CD8-positive, alpha-beta memory T cell (primary cell): Measurements from ENCODE around the gene KRCC1. TPM values are rescaled to one million over a fixed set of nuclear protein-coding genes. Genes with fewer than 3 reads are reported as not detected.
A peak's percentile ranks its signal among the peaks of the same experiment; 100 is the strongest.
"Not testable (repeated sequence)": the region's sequence is repeated elsewhere in the genome, so short reads cannot be mapped to it uniquely, and the experiment has no call there.

Source experiments
- CTCF ChIA-PET: fragments of 350-600 bp; sonication (Branson Sonifier 250); formaldehyde crosslinking; loops from one replicate; lab custom pipeline; 2021; ENCODE audit warnings: antibody characterized with exemption; lab: Charles Lee
- POLR2A ChIA-PET: fragments of 350-600 bp; sonication (Branson Sonifier 250); formaldehyde crosslinking; loops from one replicate; lab custom pipeline; 2021; ENCODE audit warnings: antibody characterized with exemption; lab: Charles Lee
- DNase-seq, 5 donors: peaks; one replicate each; pipeline versions ENCODE4 v3.0.0 to v3.0.0-alpha.2; 2020 to 2022; ENCODE audit warnings: mixed read lengths in 1 of 5
- H3K27ac ChIP-seq: one replicate; pipeline ENCODE4 v1.7.0; 2013; ENCODE audit warnings: low read depth, mild to moderate bottlenecking, low read length, moderate library complexity
- H3K27me3 ChIP-seq: 2 replicates; pipeline ENCODE4 v1.7.0; 2013; ENCODE audit warnings: low read length, mild to moderate bottlenecking; ENCODE audit not compliant: insufficient read depth, poor library complexity, severe bottlenecking
- H3K36me3 ChIP-seq: 2 replicates; pipeline ENCODE4 v1.7.0; 2013; ENCODE audit warnings: mild to moderate bottlenecking, low read length, moderate library complexity; ENCODE audit not compliant: insufficient read depth
- H3K4me1 ChIP-seq: 2 replicates; pipeline ENCODE4 v1.7.0; 2013; ENCODE audit warnings: mild to moderate bottlenecking, low read length, moderate library complexity; ENCODE audit not compliant: insufficient read depth
- H3K4me3 ChIP-seq: 2 replicates; pipeline ENCODE4 v1.7.0; 2013; ENCODE audit warnings: mild to moderate bottlenecking, low read length
- H3K9me3 ChIP-seq: 2 replicates; pipeline ENCODE4 v1.7.0; 2013; ENCODE audit warnings: mild to moderate bottlenecking, low read length
- H3K27ac Mint-ChIP-seq, 8 donors: one replicate each; pipeline ENCODE4 v1.8.0; 2020 to 2021; ENCODE audit warnings: mixed read lengths in 8 of 8, mild to moderate bottlenecking in 6 of 8, inconsistent platforms in 3 of 8, moderate library complexity in 3 of 8
- H3K27me3 Mint-ChIP-seq, 2 donors: one replicate each; pipeline ENCODE4 v1.8.0; 2020 to 2021; ENCODE audit warnings: mixed read lengths in 2 of 2, mild to moderate bottlenecking in 1 of 2, moderate library complexity in 1 of 2
- H3K36me3 Mint-ChIP-seq, 3 donors: one replicate each; pipeline ENCODE4 v1.8.0; 2020 to 2021; ENCODE audit warnings: mixed read lengths in 3 of 3, inconsistent platforms in 1 of 3, mild to moderate bottlenecking in 1 of 3
- H3K4me1 Mint-ChIP-seq, 3 donors: one replicate each; pipeline ENCODE4 v1.8.0; 2020 to 2021; ENCODE audit warnings: mixed read lengths in 3 of 3, inconsistent platforms in 1 of 3, mild to moderate bottlenecking in 1 of 3
- H3K4me3 Mint-ChIP-seq, 7 donors: one replicate each; pipeline ENCODE4 v1.8.0; 2020 to 2021; ENCODE audit warnings: mixed read lengths in 7 of 7, mild to moderate bottlenecking in 6 of 7, moderate library complexity in 4 of 7, inconsistent platforms in 2 of 7
- H3K9me3 Mint-ChIP-seq, 5 donors: one replicate each; pipeline ENCODE4 v1.8.0; 2020 to 2022; ENCODE audit warnings: mixed read lengths in 5 of 5, mild to moderate bottlenecking in 3 of 5, moderate library complexity in 2 of 5, inconsistent platforms in 1 of 5
- polyA plus RNA-seq: library from polyadenylated mRNA; unstranded; fragments of 300-500 nt; fragmentation: Illumina TruSeq; gene quantifications from one replicate; pipeline ENCODE4 v1.2.3, GENCODE V29; 2021
- total RNA-seq, 2 experiments: library from RNA; stranded (reverse); gene quantifications; one replicate each; pipeline ENCODE4 v1.2.3, GENCODE V29; 2021

KRCC1 gene
- total and polyA plus RNA-seq, 3 experiments from 2014 or later = 14.1 to 41.3 (median 14.8) TPM

DNA sequence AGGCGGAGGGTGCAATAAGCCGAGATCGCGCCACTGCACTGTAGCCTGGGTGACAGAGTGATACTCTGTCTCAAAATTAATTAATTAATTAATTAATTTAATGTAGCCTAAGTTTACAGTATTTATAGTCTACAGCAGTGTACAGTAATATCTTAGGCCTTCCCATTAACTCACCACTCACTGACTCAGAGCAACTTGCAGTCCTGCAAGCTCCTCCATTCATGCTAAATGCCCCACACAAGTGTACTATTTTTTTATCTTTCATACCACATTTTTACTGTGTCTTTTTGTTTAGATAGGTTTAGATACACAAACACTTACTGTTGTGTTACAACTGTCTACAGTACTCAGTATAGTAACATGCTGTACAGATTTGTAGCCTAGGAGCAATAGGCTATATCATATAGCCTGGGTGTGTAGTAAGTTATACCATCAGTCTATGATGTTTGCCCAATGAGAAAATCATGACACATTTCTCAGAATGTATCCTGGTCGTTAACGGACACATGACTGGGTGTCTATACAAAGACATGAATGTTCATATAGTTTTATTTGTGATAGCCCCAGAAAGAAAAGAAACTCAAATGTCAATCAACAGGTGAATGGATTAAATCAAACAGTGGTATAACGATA is 23.4 kb downstream of the KRCC1 start:
- no peak overlapping the region for H3K27ac Mint-ChIP-seq
- peaks cover 10 to 36% (median 33%) of the 10 kb centered on the region in 3 donors for H3K4me1 Mint-ChIP-seq
- peaks cover 4% of the 10 kb centered on the region for H3K36me3 ChIP-seq
- peaks cover 6 to 67% (median 26%) of the 10 kb centered on the region in 3 donors for H3K36me3 Mint-ChIP-seq
- H3K27me3 Mint-ChIP-seq = no peaks in the 10 kb centered on the region
- H3K4me3 ChIP-seq = no peak overlapping the region
- no peak for DNase-seq
- no peak overlapping the region for H3K4me3 Mint-ChIP-seq
- no peaks in the 10 kb centered on the region for H3K9me3 Mint-ChIP-seq
- H3K27ac ChIP-seq = no peak overlapping the region
- no peaks in the 10 kb centered on the region for H3K27me3 ChIP-seq
- ChIA-PET CTCF (interaction anchor here (0.9 to 1.0 kb wide), 2 partner anchors 28 to 31 kb away, joined by 3 to 5 read pairs; no protein-coding TSS in a partner anchor), POLR2A (no interaction called here)
- H3K4me1 ChIP-seq = no peaks in the 10 kb centered on the region
- no peaks in the 10 kb centered on the region for H3K9me3 ChIP-seq

DNA sequence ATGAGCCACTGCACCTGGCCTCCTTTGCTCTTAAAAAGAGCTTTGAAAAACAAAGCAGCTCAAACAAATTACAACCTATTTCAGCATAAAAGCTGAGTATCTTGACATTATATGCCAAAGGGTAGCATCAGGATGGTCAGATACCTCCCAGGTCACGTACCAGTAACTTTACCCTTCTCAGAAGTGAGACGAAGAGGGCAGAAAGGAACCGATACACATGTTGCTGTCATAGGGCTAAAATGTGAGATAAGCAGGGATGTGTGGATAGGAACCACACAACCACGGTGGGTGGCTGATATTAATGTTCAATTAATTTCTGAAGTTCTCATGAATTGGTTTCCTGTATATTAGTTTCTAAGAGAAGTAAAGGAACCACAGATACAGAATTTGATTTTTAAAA is 26.7 kb downstream of the KRCC1 start:
- DNase-seq = no peak
- Mint-ChIP-seq H3K4me3 (no peak overlapping the region), H3K27me3 (no peaks in the 10 kb centered on the region), H3K9me3 (no peaks in the 10 kb centered on the region), H3K36me3 (peaks cover 6 to 51% (median 17%) of the 10 kb centered on the region in 3 donors), H3K27ac (no peak overlapping the region), H3K4me1 (peaks cover 1 to 21% (median 10%) of the 10 kb centered on the region in 3 donors)
- CTCF ChIA-PET = no interaction called here
- Histone ChIP-seq H3K36me3 (no peaks in the 10 kb centered on the region), H3K27ac (no peak overlapping the region), H3K4me1 (no peaks in the 10 kb centered on the region), H3K9me3 (no peaks in the 10 kb centered on the region), H3K27me3 (no peaks in the 10 kb centered on the region), H3K4me3 (no peak overlapping the region)
- POLR2A ChIA-PET = no interaction called here

DNA sequence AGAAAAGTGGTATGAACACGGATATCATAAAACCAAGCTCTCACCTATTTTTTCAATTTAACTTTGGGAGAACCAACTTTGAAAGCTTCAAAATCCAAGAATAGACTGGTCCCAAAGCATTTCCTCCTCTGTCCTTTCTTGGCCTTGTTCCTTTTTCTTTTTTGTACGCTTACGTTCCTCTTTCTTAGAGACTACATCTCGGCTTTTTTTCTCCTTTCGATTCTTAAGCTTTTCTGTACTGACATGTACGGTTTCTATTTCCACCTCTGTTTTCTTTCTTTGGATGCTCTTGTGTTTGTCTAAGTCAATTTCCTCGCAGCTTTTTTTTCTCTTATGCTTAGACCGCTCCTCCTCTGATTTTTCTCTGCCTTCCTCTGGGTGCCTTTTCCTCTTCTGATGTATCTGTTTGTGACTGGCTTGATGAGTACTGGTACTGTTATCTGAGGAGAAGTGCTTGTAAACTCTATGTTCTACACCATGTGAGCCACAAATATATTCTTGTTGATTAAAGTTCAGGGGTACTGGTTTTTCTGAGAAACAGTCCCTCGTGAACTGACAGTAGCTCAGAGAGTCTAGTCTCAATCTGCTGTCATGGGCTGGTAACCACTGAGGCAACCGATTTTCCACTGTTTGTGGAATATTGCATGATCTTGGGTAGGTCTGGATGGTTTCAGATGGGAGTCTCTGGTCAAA is 27.7 kb downstream of the KRCC1 start:
- no peak overlapping the region for H3K4me3 Mint-ChIP-seq
- Histone ChIP-seq H3K27ac (no peak overlapping the region), H3K27me3 (no peaks in the 10 kb centered on the region), H3K36me3 (no peaks in the 10 kb centered on the region), H3K4me3 (no peak overlapping the region), H3K4me1 (no peaks in the 10 kb centered on the region), H3K9me3 (no peaks in the 10 kb centered on the region)
- H3K27ac Mint-ChIP-seq = peak overlapping the region in 2 of 8 donors; percentile 32 to 75
- no peaks in the 10 kb centered on the region for H3K27me3 Mint-ChIP-seq
- ChIA-PET POLR2A (no interaction called here), CTCF (no interaction called here)
- peaks cover 0 to 15% (median 5%) of the 10 kb centered on the region in 3 donors for H3K4me1 Mint-ChIP-seq
- H3K9me3 Mint-ChIP-seq = no peaks in the 10 kb centered on the region
- DNase-seq = no peak
- peaks cover 6 to 42% (median 16%) of the 10 kb centered on the region in 3 donors for H3K36me3 Mint-ChIP-seq

DNA sequence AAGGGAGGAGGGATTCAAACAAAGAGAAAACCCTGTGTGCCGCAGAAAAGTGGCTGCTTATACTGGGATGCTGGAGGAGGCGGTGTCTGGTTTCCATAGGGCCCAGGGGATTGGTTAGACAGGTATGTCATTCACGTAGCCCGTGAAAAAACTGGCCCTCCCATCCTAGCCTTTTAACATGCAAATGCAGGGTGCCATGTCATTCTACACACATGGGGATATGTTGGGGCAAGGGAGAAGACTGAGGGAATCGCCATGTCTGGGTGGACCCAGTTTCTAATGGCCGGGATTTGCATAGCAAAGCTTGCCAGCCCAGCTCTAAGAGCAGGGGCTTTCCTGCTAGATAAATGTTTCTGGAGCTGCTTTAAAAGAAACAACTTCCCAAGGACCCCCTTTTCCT is 31.1 kb downstream of the KRCC1 start:
- Histone ChIP-seq H3K4me3 (no peak overlapping the region), H3K36me3 (no peaks in the 10 kb centered on the region), H3K4me1 (no peaks in the 10 kb centered on the region), H3K9me3 (no peaks in the 10 kb centered on the region), H3K27me3 (no peaks in the 10 kb centered on the region), H3K27ac (no peak overlapping the region)
- Mint-ChIP-seq H3K4me1 (peaks cover 0 to 8% (median 0%) of the 10 kb centered on the region in 3 donors), H3K9me3 (no peaks in the 10 kb centered on the region), H3K36me3 (peaks cover 6 to 27% (median 14%) of the 10 kb centered on the region in 3 donors), H3K27ac (no peak overlapping the region), H3K27me3 (no peaks in the 10 kb centered on the region), H3K4me3 (no peak overlapping the region)
- CTCF ChIA-PET = interaction anchor here (0.8 kb wide), 1 partner anchor 36 kb away, joined by 3 read pairs; no protein-coding TSS in a partner anchor
- no peak for DNase-seq
- POLR2A ChIA-PET = no interaction called here

DNA sequence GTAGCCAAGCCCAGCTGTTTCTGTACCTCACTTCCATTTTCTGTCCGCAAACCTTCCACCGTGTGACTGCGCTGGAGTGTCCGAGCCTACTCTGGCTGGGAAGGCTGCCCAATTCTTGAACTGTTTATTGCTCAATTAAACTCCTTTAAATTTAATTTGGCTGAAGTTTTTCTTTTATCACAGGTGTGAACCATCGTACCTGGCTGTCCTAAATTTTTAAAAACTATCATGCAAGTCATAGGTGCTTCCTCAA is 33.0 kb downstream of the KRCC1 start:
- Histone ChIP-seq H3K36me3 (no peaks in the 10 kb centered on the region), H3K4me1 (peaks cover 2% of the 10 kb centered on the region), H3K27me3 (no peaks in the 10 kb centered on the region), H3K9me3 (no peaks in the 10 kb centered on the region), H3K4me3 (no peak overlapping the region), H3K27ac (no peak overlapping the region)
- Mint-ChIP-seq H3K4me1 (peaks cover 2 to 5% (median 4%) of the 10 kb centered on the region in 3 donors), H3K27ac (no peak overlapping the region), H3K4me3 (no peak overlapping the region), H3K27me3 (no peaks in the 10 kb centered on the region), H3K36me3 (peaks cover under 1 to 9% (median 4%) of the 10 kb centered on the region in 3 donors), H3K9me3 (no peaks in the 10 kb centered on the region)
- ChIA-PET CTCF (no interaction called here), POLR2A (no interaction called here)
- no peak for DNase-seq

DNA sequence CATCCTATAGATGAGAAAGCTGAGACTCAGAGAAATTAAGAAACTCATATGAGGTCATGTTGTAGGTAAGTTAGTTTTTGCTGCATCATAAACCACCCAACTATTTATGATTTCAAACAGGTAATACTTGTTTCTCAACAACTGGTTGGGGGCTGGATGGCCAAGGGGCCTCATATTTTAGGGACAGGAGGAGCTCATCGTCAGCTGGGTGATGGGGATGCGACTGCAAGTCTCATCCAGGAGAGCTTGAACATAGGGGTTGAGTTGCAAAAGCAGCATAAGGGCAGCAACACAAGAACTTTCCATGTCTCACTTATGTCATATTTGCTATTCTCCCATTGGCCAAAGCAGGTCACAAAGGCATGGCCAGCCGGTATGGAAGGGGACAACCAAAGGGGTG is 35.6 kb downstream of the KRCC1 start:
- no peak for DNase-seq
- peaks cover 0 to 2% of the 10 kb centered on the region in 2 donors for H3K27me3 Mint-ChIP-seq
- Histone ChIP-seq H3K4me1 (peaks cover 7% of the 10 kb centered on the region), H3K27ac (no peak overlapping the region), H3K4me3 (no peak overlapping the region), H3K36me3 (no peaks in the 10 kb centered on the region), H3K9me3 (no peaks in the 10 kb centered on the region), H3K27me3 (no peaks in the 10 kb centered on the region)
- no peak overlapping the region for H3K27ac Mint-ChIP-seq
- H3K9me3 Mint-ChIP-seq = no peaks in the 10 kb centered on the region
- peaks cover 0 to 10% (median 0%) of the 10 kb centered on the region in 3 donors for H3K36me3 Mint-ChIP-seq
- CTCF ChIA-PET = no interaction called here
- POLR2A ChIA-PET = no interaction called here
- no peak overlapping the region for H3K4me3 Mint-ChIP-seq
- peaks cover 18 to 24% (median 24%) of the 10 kb centered on the region in 3 donors for H3K4me1 Mint-ChIP-seq

DNA sequence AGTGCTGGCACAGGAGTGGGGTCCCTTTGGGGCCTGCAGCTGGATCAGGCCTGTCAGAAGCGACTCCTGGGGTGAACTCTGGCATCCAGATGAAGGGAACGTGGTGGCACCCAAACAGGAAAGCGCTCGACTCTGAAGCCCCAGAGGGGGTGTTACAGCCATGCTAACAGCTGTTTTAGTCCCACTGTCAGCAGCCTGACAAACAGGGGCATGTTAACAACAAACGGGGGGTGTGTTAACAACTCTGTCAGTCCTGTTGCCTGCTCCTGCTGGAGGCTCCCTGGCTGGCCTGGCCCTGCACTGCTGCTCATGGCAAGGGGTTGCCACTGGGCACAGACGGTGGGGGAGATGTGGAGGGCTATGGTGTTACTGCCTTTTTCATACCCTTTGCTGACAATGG is 36.7 kb downstream of the KRCC1 start:
- Histone ChIP-seq H3K4me3 (no peak overlapping the region), H3K9me3 (no peaks in the 10 kb centered on the region), H3K27me3 (no peaks in the 10 kb centered on the region), H3K27ac (no peak overlapping the region), H3K4me1 (peaks cover 7% of the 10 kb centered on the region), H3K36me3 (no peaks in the 10 kb centered on the region)
- ChIA-PET CTCF (no interaction called here), POLR2A (no interaction called here)
- Mint-ChIP-seq H3K27me3 (peaks cover 0 to 2% of the 10 kb centered on the region in 2 donors), H3K27ac (peak overlapping the region in 1 of 8 donors; percentile 15), H3K36me3 (peaks cover 0 to 10% (median 0%) of the 10 kb centered on the region in 3 donors), H3K4me1 (peaks cover 18 to 30% (median 24%) of the 10 kb centered on the region in 3 donors), H3K4me3 (no peak overlapping the region), H3K9me3 (no peaks in the 10 kb centered on the region)
- no peak for DNase-seq

DNA sequence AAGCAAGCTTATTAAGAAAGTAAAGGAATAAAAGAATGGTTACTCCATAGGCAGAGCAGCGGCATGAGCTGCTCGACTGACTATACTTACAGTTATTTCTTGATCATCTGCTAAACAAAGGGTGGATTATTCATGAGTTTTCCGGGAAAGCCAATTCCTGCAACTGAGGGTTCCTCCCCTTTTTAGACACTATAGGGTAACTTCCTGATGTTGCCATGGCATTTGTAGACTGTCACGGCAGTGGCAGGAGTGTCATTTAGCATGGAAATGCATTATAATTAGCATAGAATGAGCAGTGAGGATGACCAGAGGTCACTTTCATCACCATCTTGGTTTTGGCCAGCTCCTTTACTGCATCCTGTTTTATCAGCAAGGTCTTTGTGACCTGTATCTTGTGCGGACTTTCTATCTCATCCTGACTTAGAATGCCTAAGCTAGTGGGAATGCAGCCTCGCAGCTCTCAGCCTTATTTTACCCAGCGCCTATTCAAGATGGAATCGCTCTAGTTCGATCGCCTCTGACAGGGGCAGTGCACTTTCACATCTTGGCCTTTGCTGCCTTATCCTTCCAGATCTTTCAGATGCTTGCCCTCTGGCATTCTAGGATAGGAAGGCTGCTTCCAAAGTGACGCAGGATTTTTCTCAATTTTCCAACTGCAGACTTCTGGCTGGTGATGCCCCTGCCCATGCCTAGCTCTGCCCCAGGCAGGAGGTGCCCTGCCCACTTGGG is 37.3 kb downstream of the KRCC1 start:
- CTCF ChIA-PET = interaction anchor here (2.7 kb wide), 1 partner anchor 17 kb away, joined by 8 read pairs; no protein-coding TSS in a partner anchor
- DNase-seq, H3K27ac ChIP-seq, H3K27me3 Mint-ChIP-seq, POLR2A ChIA-PET, H3K27me3 ChIP-seq, H3K36me3 Mint-ChIP-seq, H3K9me3 Mint-ChIP-seq, H3K36me3 ChIP-seq, H3K9me3 ChIP-seq, H3K4me1 ChIP-seq, H3K4me3 ChIP-seq: not testable (repeated sequence)
- peak overlapping the region; percentile 89 to 100 (median 99) for H3K4me3 Mint-ChIP-seq
- H3K27ac Mint-ChIP-seq = peak overlapping the region in 2 of 8 donors; percentile 96 to 98
- H3K4me1 Mint-ChIP-seq = peaks cover 18 to 30% (median 29%) of the 10 kb centered on the region in 3 donors
